Fibroblast of peridontal ligament (primary cell): ENCODE measurements around the gene ALS2CL.

Experiments
- DNase-seq: peaks from one replicate; pipeline ENCODE4 v3.0.0-alpha.2; 2010; ENCODE audit errors: extremely low read depth

ALS2CL gene

GRCh38 chr3:46703013-46703520 is 9.6 kb upstream of the ALS2CL start:
- DNase-seq = no peak

- no peak for DNase-seq
These were observed 8.9 kb upstream of the ALS2CL start for GRCh38 chr3:46702246-46703012.

- no peak for DNase-seq
These were observed 7.9 kb upstream of the ALS2CL start, which contains the start of gene TMIE for GRCh38 chr3:46701181-46701939. Gene TMIE, plus strand, starts transcription at chr3:46701392. Its CDS starts 96 bp downstream, at chr3:46701488.

GRCh38 chr3:46700772-46701171 is 7.3 kb upstream of the ALS2CL start:
- no peak for DNase-seq

- DNase-seq = no peak
These were observed 6.4 kb upstream of the ALS2CL start for GRCh38 chr3:46699676-46700523.

- DNase-seq = peak; percentile 25
These were observed 2.7 kb upstream of the ALS2CL start for GRCh38 chr3:46695962-46696894.

GRCh38 chr3:46695177-46695961 is 1.9 kb upstream of the ALS2CL start:
- no peak for DNase-seq

GRCh38 chr3:46694520-46694919 is 1.0 kb upstream of the ALS2CL start:
- DNase-seq = no peak

GRCh38 chr3:46693892-46694226 is 380 bp upstream of the ALS2CL start:
- DNase-seq = no peak

GRCh38 chr3:46692566-46692990 is 901 bp downstream of the ALS2CL start:
- no peak for DNase-seq

GRCh38 chr3:46690798-46691197 is 2.7 kb downstream of the ALS2CL start:
- DNase-seq = no peak

- no peak for DNase-seq
These were observed 8.0 kb downstream of the ALS2CL start for GRCh38 chr3:46685446-46685845.

GRCh38 chr3:46684891-46685290 is 8.6 kb downstream of the ALS2CL start:
- no peak for DNase-seq

GRCh38 chr3:46682974-46683373 is 10.5 kb downstream of the ALS2CL start:
- no peak for DNase-seq

GRCh38 chr3:46681856-46682540 is 11.5 kb downstream of the ALS2CL start:
- DNase-seq = no peak

GRCh38 chr3:46681387-46681786 is 12.1 kb downstream of the ALS2CL start:
- DNase-seq = no peak

- no peak for DNase-seq
These were observed 13.1 kb downstream of the ALS2CL start for GRCh38 chr3:46680298-46680826.

GRCh38 chr3:46679681-46680080 is 13.8 kb downstream of the ALS2CL start:
- no peak for DNase-seq

GRCh38 chr3:46678280-46678679 is 15.2 kb downstream of the ALS2CL start:
- DNase-seq = no peak
